SKM-1 treated with dmso at 0.1 percent for 144 hours (cell line): ENCODE measurements around the gene LSM8.
"Not testable (repeated sequence)": the region's sequence is repeated elsewhere in the genome, so short reads cannot be mapped to it uniquely, and the experiment has no call there.

Source experiments
- DNase-seq: peaks from one replicate; lab custom pipeline; 2025; ENCODE audit not compliant: unreplicated experiment; lab: John Stamatoyannopoulos, UW

Gene LSM8

DNA sequence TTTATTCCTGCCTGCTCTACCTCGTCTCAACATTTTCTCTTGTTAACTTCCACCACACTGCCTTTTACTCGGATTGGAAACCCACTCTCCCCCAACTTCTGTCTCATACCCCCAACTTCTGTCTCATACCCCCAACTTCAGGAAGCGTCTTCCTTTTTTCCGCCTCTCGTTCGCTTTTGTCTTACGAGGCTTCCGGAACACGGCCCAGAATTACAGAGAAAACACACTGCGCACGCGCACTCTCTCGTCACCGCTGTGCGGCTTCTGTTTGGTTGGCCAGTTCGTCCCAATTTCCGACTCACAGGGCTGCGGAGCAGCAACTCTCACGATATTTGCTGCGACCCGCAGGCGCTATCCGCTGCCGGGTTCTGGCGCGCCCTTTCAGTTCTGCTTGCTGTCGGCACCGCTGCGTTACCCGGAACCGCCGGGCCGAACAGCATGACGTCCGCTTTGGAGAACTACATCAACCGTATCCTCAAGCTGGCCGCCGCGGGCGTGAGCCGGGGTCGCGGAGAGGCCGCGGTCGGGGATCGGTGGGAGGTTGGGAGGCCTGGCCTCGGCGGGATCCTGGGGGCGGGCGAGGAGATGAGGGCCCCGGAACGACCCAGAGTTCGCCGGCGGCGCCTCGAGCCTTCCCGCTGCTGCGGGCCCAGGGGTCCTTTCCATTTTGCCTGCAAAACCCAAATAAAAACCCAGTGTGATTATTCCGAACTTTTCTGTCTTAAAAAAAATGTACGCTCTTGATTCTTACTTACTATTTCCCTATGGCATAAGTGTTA lies at the start of gene LSM8:
TSS of gene LSM8 (plus strand) at position 379 of the 779 bp plus-strand sequence. CDS start at position 439, 60 bp downstream.
- DNase-seq = peak; percentile 91

DNA sequence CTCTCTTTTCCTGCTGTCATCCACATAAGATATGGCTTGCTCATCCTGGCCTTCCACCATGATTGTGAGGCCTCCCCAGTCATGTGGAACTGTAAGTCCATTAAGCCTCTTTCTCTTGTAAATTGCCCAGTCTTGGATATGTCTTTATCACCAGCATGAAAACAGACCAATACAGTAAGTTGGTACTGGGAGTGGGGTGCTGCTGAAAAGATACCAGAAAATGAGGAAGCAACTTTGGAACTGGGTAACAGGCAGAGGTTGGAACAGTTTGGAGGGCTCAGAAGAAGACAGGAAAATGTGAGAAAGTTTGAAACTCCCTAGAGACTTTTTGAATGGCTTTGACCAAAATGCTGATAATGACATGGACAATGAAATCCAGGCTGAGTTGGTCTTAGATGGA lies 49.5 kb upstream of the LSM8 start:
- not testable (repeated sequence) for DNase-seq

DNA sequence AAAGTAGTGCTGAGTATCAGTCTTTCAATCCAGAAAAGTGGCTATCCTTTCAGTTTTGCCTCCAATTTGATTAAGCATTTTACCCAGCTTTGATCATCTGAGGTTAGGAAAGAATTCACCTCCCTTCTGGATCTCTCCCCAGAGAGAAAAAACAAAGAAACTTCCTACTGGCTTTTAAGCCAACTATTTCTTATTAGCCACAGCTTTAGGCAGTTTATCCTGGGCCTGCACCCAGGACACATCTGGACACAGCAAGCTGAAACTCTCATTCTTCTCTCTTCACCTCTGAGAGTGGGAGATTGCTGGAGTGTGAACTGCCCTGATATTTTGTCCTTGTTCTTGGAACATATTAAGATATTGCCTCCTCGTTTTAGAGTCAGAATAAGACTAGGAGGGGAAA lies 43.5 kb upstream of the LSM8 start:
- no peak for DNase-seq

DNA sequence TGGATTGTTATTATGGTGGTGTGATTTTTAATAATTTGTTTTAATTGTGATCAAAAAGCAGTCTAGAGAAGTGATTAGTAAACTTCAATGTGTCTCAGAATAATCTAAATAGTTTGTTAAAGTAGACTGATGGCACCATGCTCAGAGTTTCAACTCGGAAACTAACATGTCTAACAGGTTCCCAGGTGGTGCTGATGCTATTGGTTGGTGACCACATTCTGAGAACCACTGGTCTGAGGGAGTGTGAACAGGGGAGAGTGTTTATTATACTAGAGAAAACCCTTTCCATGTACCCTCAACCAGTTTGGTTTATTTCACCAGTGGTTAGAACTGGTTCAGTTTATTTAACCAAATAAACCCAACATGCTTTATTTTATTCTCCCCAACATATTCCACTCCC lies 42.0 kb upstream of the LSM8 start:
- no peak for DNase-seq

DNA sequence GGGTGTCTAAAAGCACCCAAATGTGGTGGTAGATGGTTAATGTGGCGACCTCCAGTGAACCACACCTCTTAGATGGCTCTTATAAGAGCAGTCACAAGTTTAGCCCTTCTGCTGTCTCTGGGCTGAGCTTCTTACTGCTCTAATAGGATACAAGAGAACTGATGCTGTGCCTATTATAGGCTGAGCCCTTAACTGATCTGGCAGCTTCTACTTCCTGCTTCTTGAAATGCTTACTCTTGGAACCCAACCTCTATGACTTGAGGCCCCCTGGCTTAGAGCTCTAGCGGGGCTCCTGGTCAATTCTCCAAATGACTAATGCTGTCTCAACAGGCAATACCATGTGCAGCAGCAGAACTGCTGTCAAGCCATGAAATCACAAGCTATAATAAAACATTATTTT lies 35.0 kb upstream of the LSM8 start:
- DNase-seq = no peak

DNA sequence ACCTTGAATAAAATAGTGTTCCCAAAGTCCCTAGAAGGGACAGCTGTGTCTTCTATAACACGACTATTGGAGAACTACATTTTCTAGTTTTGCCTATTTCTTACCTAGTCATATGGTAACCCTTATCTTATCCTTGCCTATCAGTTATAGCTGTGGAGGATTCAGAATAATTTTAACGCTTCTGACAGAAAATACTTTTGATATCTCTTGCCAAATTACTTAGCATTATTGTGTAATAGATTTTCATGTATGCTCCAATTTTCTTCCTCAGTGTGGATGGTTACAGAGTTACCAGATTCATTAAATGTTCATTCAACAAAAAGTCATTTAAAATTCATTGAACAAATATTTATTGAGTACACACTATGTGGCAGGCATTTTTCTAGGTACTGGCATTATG lies 34.6 kb upstream of the LSM8 start:
- no peak for DNase-seq

DNA sequence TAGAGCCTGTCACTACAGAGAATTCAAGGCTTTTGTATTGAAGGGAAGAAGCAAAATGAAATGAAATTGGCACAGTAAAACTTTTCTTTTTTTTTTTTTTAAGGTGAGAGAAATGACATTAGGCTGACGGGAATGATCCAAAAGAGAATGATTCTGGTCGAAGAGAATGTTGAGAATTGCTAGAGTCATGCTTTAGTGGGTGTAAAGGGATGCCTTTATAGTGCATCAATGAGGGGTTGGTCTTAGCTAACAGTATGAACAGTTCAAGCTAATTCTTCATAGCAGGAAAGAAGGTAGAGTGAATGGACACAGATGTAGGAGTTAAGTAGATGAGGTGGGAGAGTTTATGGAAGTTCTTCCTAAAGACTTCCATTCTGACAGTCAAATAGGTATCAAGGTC lies 32.3 kb upstream of the LSM8 start:
- no peak for DNase-seq

DNA sequence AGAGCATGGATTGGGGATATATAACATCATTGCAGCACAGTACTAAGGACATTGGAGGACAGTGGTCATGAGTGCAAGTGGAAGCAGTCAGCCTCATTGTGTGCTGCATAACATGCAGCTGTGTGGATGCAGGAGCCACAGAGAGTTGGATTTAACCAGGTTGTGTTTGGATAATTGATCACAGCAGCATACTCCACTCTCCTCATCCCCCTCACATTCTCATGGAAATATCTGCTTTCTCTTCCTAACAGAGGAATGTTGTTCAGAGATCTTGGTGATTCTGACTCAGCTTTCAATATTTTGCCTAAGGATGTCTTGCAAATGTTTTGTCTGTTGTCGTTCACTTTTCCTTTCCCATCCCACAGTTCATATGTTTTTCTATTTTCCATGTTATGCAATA lies 31.8 kb upstream of the LSM8 start:
- DNase-seq = no peak

DNA sequence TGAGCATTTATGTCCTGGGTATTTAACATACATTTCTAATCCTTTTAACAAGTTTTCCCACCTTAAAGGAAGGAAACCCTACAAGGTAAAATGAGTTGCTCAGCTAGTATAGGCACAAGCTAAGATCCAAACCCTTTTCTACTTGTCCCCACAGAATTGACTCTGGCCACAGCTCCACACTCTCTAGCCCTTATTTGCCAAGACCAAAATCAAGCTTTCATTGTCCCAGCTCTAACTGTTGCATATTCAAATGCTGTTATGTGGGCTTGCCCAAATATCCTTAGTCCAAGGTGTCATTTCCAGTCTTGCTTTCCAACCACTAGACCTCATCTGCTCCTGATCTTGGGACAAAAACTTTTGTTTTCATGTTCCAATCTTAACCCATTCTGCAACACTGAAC lies 31.3 kb upstream of the LSM8 start:
- no peak for DNase-seq

DNA sequence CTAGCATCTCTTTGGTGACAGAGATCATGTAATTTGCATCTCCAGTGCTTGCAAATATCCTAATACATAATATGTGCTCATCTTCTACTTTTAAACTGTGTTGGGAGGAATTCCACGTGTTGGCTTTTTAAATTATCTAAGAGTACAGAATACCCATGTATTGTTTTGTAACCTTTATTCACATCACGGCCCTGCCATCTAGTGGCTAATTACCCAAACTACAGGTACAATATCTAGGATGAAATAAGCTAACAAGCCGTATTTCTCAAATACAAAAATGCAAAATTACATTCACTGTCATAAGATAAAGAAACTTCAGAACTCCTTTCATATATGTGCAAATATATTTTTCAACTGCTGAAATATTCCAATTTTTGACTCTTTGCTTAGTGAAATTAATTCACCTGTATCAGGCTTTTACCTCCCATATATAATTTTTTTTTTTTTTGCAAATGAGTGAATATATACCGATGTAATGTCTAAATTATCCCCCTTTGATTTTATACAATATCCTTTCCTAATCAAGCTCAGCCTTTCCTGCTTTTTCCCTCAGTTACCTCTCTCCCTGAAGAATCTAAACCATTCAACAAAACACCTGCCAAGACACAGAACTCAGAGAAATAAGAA lies 30.3 kb upstream of the LSM8 start:
- DNase-seq = peak; percentile 15

DNA sequence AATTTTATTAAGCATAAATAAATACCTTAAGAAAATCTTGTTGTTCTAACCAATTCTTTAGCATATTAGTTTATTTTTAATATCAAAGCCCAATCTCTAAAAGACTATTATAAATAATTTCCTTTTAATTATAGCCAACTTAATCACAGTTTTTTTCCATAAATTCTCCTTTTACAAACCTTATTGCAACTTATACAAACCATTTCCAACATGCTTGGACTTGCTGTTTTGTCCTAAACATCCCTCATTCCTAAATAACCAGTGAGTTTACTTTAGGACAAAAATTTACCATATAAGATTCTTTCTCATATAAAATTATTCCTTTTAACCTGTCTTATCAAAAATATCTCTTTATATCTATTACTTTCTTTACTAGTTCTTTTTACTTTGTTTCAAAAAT lies 25.2 kb upstream of the LSM8 start:
- DNase-seq = no peak

DNA sequence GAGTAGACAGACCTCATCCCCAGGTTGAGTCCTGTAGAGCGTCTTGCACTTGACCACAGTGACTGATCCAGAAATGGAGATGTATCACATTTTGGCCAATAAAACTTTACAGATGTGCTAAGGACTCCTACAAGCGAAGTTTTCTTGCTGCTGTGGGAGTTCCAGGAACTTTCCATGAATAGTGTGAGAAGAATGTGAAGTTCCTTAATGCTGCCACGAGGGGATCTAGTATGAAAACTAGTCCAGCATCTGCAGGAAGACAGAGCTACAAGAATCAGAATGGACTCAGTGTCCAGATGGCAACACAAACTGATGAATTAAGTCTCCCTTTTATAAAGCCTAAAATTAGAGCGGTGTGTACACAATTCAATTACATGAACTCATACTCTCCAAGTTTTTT lies 14.8 kb upstream of the LSM8 start:
- DNase-seq = no peak

DNA sequence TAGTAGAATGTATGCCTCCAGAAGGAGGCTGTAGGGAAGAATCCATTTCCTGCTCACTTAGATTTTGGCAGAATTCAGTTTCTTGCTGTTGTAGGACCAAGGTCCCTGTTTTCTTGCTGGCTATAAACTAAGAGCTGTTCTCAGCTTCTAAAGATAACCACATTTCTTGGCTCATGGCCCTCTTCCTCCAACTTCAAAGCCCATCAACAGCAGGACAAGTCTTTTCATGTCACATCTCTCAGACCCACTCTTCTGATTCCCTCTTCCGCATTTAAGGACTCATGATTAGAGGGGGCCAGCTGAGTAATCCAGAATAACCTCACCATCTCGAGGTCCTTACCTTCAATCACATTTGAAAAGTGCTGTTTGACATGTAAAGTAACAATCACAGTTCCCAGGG lies 8.2 kb upstream of the LSM8 start:
- no peak for DNase-seq

DNA sequence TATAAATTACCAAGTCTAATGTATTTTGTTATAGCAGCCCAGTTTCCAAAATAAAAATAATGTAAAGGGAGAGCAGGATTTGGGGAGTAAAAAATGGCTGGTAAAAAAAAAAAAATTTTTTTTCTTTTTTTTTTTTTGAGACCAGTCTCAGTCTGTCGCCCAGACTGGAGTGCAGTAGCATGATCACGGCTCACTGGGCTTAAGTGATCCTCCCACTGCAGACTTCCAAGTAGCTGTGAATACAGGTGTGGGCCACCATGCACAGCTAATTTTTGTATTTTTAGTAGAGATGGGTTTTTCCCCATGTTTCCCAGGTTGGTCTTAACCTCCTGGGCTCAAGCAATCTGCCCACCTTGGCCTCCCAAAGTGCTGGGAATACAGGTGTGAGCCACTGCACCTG lies 4.8 kb upstream of the LSM8 start:
- no peak for DNase-seq

DNA sequence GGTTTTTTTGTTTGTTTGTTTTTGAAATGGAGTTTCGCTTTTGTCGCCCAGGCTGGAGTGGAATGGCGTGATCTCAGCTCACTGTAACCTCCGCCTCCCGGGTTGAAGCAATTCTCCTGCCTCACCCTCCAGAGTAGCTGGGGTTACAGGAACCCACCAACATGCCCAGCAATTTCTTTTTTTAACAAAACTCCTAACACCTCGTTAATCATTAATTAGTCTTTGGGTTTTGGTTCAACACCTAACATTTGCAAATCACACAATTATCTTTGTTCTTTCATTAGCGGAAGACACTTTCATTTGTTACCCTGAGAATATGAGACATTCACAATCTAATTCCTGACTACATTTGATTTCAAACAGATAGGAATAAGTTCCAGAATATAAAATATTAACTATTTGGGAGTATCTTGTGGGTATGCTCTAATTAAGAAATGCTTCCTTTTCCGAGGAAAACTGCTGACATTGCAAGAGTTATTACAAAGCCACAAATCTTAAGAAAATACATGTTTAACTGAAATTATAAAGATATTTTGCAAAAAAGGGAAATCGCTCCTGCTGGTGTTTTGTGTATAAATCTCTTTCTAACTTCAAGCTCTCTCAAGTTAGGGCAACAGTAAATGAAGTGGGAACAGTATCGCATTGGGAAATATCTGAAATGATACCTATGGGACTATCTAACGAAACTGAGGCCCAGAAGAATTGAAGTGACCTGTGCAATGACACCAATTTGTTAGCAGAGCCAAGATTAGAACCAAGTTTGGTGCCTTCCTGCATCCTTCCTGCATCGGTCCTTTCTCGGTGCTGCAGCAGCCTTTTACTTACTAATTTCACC lies 1.2 kb upstream of the LSM8 start:
- no peak for DNase-seq

DNA sequence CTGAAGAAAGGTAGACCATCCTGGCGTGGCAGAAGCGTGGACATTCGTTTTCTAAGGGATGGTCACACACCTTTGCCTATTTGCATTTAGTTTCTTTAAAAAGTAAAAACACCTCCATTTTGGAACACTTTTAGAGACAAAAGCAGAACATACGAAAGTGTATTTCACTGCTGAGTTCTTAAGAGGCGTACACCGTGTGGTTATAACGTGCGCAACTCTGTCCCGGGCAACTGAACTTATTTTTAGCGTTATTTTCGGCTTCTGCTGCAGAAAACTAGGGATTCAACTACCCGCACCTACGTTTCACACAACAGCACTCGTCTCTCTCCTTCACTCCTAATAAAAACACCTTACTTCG lies 557 bp upstream of the LSM8 start:
- DNase-seq = peak; percentile 19

DNA sequence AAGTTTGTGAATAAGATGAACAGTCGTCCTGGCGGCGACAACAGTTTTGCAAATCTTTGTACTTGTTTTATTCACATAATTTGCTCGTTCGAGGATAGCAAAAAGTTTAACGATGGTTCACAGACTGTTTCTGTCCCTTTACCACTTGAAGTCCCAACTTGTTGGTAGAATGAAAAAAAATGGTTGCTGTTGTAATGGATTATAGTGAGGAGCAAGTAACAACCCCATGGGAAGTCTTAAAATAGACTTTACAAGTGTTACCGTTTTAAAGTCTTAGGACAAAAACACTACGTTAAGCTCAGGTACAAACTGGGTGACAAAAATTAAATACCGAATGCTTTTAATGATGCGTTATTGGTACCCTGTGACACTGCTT lies 589 bp downstream of the LSM8 start:
- peak; percentile 19 for DNase-seq

DNA sequence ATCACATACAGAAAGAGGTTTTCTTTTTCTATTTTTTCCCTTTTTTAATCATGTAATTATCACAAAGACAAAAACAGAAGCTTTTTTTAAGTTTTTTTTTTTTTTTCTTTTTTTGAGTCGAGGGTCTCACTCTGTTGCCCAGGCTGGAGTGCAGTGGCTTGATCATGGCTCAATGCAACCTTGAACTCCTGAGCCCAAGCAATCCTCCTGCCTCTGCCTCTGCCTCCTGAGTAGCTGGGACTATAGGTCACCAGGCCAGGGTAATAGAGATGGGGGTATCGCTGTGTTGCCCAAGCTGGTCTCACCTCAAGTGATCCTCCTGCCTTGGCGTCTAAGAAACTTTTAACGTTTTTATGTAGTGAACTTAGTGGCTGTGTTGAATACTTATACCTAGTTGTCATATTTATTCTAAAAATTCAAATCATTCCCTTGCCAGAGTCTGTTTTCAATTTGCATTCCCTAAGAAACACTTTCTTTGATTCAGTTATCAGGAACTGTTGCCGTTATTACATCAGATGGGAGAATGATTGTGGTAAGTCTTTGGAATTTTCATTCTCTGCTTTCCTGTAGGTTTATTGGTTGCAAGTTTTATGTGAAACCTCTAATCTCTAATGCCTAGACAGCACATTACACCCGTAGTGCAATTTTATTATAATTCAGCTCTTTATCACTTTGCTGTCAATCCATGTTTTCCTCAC lies 1.3 kb downstream of the LSM8 start:
- no peak for DNase-seq

DNA sequence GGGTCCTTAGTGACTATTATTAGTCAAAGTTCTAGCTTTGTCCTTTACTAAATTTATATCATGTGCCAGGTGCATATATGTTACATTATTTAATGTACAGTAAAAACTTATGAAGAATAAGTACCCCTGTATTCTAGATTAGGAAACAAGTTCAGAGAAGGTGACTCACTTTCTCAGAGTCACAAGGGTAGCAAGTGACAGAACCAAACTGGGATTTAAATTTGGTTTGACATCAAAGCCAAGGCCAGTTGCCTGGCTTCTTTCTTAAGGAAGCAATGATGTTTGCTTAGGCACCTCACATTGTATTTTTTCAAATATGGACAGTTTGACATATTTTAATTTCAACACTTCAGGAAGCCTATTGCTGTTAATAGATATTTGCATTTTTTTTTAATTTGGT lies 2.5 kb downstream of the LSM8 start:
- no peak for DNase-seq

DNA sequence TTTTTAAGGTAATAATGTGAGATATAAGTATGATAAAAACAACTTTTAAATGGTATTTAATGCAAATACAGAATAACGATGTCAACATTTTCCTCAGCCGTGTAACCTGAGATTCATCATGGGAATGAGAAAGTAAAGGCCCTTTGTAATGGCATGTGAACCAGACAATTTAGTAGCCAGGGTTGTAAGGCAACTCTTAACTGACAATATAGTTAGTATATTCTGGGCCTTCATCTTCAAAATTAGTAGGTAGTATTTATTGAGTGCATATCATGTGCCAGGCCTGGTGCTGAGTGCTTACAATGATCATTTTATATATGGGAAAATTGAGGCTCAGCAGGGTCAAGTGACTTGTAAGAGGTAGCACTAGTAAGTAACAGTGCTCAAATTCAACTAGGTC lies 10.6 kb downstream of the LSM8 start:
- no peak for DNase-seq

DNA sequence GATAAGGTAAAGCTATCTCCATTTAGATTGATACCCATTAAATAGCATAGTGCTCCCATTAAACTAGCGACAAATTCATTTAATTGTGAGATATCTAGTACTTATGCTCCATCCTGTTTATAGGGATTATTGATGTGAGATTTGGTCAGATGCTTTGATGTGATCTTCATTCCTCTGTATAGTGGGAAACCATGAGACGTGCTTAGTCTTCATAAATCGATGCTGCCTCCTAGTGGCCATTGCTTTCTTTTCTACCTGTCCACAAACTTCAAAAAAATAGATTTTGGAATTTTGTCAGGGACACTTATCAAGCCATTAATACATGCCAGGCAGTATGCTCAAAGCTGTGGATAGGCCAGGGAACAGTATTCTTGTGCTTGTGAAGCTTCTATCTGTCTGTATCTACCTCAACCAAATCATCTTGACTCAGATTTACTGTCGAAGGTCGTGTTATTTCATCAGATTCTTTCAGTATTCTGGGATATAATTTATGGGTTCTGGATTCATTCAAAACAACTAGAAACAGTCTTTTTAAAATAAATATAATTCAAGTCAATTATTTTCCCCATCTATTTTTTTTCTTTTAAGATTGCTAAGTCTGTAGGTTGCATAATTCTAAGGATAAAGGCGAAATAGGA lies 12.0 kb downstream of the LSM8 start:
- peak; percentile 57 for DNase-seq
